NCI-H748 (cell line): ENCODE data around the gene NPDC1.
A peak's percentile ranks its signal among the peaks of the same experiment; 100 is the strongest.

ENCODE experiments used
- DNase-seq: peaks from one replicate; lab custom pipeline; 2025; ENCODE audit not compliant: unreplicated experiment; lab: John Stamatoyannopoulos, UW

The NPDC1 gene

DNA sequence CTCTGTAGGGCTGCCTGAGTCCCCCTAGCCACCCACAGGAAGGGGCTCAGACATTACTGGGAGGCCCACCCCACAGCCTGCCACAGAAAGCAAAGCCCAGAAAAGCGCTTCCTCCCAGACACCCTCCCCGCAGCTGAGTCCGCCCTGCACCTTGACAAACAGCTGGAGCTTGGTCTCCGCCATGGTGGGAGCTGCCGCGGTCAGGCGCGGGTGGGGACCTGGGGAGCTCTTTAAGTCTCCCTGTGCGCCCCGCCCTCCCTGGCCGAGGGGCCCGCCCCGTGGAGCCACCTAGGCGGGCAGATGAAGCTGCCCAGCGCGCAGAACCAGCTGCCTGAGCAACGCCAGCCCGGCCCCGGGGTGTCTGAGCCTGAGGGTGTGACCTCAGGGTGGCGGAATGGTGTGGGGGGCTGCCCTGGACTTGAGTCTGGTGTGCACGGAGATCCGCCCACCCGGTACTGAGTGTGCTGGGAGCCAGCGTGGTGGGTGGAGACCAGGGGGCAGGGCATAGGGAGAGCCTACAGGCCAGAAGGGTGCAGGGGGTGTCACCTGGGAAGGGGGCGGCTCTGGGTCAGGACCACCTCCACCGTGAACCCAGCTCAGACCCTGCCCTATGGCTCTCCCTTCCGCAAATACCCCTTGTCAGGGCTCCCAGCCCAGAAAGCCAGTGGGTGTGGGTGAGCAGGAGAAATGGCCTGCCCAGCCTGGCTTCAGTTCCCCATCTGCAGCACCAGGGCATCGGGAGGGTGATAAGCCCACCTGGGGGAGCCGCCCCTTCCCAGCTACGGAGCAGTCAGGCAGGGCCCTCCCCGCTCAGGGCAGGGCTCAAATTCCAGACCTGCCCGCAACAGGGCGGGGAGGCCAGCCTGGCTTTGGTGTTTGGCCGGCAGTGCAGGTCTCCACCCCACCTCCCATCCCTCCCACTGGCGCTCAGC, 49.4 kb downstream of the NPDC1 start, which contains the start of gene CLIC3:
TSS of gene CLIC3 (minus strand) at position 208 of the 932 bp plus-strand sequence. CDS start at position 183, 25 bp downstream.
- peak; percentile 41 for DNase-seq

- peak; percentile 19 for DNase-seq
These were observed 50.1 kb downstream of the NPDC1 start for GRCh38 chr9:136995772-136996311.

GRCh38 chr9:136995362-136995761, 50.6 kb downstream of the NPDC1 start:
- DNase-seq = no peak

DNA sequence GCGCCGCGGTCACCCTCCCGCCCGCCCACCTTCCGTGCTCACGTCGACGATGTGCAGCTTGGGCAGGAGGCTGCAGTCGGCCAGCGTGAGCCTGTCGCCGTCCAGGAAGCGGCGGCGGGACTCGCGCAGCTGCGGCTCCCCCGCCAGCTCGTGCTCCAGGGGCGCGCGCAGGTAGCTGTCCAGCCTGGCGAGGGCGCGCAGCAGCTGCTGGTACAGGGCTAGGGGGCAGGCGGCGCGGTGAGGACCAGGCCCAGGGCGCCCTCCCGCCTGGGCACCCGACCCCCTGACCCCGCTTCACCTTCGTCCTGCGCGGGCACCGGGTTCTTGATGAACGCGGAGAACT, 51.1 kb downstream of the NPDC1 start:
- DNase-seq = no peak

DNA sequence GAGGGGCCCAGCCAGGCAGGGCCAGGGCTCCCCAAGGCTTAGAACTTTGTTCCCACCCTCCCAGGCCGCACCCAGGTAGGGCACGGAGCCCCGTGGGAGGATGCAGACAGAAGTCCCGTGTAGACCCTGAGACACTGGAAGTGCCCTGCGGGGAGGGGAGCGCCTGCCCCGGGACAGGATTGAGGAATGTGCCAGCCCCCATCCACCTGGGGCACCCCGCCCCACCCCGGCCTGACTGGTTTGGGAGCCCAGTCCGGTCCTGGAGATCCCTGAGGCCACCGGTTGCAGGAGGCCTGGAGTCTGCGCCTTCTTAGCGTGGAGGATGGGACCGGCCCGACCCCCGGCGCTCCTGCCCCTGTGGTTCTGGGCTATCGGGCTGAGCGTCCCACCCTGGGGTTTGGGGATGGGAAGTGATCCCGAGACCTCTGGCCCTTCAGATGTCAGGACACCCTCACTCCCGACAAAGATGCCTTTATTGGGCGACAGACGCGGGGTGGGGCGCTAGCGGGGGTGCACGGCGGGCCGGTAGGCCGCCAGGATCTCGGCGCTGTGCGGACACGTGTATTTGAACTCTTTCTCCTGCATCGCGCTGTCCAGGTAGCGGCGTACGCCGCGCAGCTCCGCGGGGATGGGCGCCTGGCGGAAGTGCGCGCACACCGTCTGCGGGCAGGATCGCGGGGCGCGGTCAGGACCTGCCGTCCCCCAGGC, 51.6 kb downstream of the NPDC1 start:
- DNase-seq = no peak

DNA sequence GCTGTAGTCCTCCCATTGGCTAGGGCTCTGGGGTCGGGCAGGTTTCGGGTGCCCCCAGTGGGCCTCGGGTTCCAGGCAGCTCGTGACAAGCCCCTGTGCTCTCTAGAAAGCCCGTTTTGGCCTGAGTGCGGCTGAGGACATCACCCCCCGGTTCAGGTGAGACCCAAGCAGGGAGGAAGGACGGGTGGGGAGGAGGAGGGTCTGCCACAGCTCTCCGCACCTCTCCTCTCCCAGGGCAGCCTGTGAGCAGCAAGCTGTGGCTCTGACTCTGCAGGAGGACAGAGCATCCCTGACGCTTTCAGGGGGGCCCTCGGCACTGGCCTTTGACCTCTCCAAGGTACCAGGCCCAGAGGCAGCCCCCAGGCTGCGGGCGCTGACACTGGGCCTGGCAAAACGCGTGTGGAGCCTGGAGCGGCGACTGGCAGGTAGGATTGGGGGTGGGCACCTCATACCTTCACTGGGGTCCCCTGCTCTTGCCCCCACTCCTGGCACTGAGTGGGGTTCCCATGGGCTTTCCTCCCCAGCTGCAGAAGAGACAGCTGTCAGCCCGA, 53.1 kb downstream of the NPDC1 start:
- DNase-seq = no peak

- DNase-seq = peak; percentile 86
These were observed 53.8 kb downstream of the NPDC1 start, which contains the start of gene PAXX for GRCh38 chr9:136991993-136992818. Gene PAXX, plus strand, starts transcription at chr9:136992422. Its CDS starts 22 bp downstream, at chr9:136992444.

DNA sequence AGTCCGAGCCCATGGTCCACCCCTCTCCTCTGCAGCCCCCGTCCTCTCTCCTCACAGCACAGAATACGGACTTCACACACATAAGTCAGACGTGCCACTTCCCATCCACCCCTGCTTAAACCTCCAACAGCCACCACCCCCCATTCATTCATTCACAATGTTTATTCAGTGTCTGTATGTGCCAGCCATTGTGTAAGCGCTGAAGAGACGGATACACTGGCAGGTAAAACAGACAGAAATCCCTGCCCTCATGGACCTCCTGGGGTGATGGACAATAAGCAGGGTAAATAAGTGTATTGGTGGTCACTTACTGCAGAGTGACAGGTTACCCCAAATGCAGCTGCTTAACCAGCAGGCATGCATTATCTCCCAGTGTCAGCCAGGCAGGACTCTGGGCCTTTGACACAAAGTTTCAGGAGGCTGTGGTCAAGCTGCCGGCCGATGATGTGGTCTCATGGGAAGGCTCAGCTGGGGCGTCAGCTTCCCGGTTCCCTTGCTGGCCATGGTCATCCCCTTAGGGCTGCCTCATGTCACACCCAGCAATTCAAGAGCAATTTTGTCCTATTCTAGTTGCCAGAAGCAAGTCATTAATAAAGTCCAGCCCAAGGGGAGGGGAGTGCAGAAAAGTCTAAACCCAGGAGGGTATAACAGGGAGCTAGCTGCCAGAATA, 55.6 kb downstream of the NPDC1 start:
- DNase-seq = peak; percentile 97
